ENCODE measurements around the gene DOCK6.
"Not testable (repeated sequence)": the region's sequence is repeated elsewhere in the genome, so short reads cannot be mapped to it uniquely, and the experiment has no call there.

DOCK6 gene

GRCh38 chr19:11169896-11170678 is 92.2 kb downstream of the DOCK6 start:
- DNase-seq (ENCODE audit: low read depth): no peak
- TF ChIP-seq CTCF (IDR thresholded peaks at IDR 0.05; ENCODE audit: low read depth, low read length, missing control alignments): no peak
- no peak overlapping the region for H3K4me3 ChIP-seq (ENCODE audit: low read depth, low read length)

DNA sequence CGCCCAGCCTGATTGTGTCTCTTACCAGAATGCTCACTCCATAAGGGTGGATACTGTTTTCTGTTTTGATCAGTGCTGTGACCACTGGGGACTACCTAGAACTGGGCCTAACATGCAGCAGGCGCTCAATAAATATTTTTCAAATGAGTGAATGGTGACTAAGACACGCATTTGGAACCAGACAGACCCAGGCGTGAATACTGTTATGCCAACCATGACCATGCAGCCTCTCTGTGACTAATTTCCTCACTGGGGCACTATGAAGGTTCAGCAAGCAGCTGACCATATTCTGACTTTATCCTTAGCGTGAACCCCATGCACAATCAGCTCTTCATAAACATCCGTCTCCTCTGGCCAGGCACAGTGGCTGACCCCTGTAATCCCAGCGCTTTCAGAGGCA is 93.8 kb downstream of the DOCK6 start:
- no peak for DNase-seq (ENCODE audit: low read depth)
- no peak overlapping the region for H3K4me3 ChIP-seq (ENCODE audit: low read depth, low read length)
- TF ChIP-seq CTCF (IDR thresholded peaks at IDR 0.05; ENCODE audit: low read depth, low read length, missing control alignments): no peak

DNA sequence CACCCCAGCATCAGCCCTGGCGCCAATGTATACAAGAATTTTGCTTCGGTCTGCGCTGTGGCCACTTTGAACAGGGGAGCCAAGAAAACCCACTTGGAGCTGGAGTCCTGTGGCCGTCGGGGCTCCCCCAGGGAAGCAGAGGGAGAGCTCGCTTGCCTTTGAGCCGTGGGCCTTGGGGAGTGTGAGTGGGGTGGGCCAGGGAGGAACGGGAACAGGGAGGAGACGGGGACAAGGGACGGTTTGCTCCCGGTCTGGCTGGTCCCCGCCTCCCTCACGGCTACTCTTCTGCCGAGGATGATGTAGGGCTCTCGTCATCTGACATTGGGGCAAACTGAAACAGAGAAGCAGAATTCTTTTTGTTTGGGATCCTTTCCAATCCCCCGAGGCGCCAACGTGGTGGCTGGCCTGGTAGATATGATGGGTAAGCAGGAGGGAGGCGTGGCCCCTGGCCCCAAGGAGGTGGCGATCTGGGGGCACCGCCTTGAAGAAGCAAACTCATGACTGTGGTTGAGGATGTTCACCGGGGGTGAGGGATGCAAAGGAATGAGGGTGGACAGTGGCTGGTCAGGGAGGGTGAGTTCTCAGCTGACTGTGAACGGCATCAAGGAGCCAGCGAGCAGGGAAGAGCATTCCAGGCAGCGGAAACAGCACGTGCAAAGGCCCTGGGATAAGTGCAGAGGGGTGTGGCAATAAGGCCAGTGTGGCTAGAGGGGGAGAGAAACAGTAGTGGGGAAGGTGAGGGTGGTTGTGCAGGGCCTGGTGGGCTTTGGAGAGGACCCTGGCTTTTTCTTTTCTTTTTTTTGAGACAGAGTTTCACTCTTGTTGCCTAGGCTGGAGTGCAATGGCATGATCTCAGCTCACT is 95.8 kb downstream of the DOCK6 start:
- DNase-seq (ENCODE audit: low read depth): no peak
- TF ChIP-seq CTCF (IDR thresholded peaks at IDR 0.05; ENCODE audit: low read depth, low read length, missing control alignments): no peak
- H3K4me3 ChIP-seq (ENCODE audit: low read depth, low read length): no peak overlapping the region

- TF ChIP-seq CTCF (IDR thresholded peaks at IDR 0.05; ENCODE audit: low read depth, low read length, missing control alignments): no peak
- H3K4me3 ChIP-seq (ENCODE audit: low read depth, low read length): no peak overlapping the region
- DNase-seq (ENCODE audit: low read depth): no peak
Measured at GRCh38 chr19:11165486-11166030, 96.8 kb downstream of the DOCK6 start.

- no peak for DNase-seq (ENCODE audit: low read depth)
- no peak overlapping the region for H3K4me3 ChIP-seq (ENCODE audit: low read depth, low read length)
- TF ChIP-seq CTCF (IDR thresholded peaks at IDR 0.05; ENCODE audit: low read depth, low read length, missing control alignments): no peak
Measured at GRCh38 chr19:11164879-11165406, 97.4 kb downstream of the DOCK6 start.

- no peak for DNase-seq (ENCODE audit: low read depth)
- H3K4me3 ChIP-seq (ENCODE audit: low read depth, low read length): no peak overlapping the region
- no peak for TF ChIP-seq CTCF (IDR thresholded peaks at IDR 0.05; ENCODE audit: low read depth, low read length, missing control alignments)
Measured at GRCh38 chr19:11164296-11164695, 98.0 kb downstream of the DOCK6 start.

GRCh38 chr19:11160440-11160768 is 101.9 kb downstream of the DOCK6 start:
- DNase-seq (ENCODE audit: low read depth); H3K4me3 ChIP-seq (ENCODE audit: low read depth, low read length): not testable (repeated sequence)

Data from GM12864 (cell line).